MCF 10A (cell line): Measurements from ENCODE around the gene NBEAL1. TPM values are rescaled to one million over a fixed set of nuclear protein-coding genes. Genes with fewer than 3 reads are reported as not detected.
"Not testable (repeated sequence)": the region's sequence is repeated elsewhere in the genome, so short reads cannot be mapped to it uniquely, and the experiment has no call there.

Experiments
- BruUV-seq: library from RNA; stranded (reverse); fragments of 400-500 nt; replicated peaks from 2 replicates; lab custom pipeline; 2021; lab: Mats Ljungman, UMichigan
- CTCF ChIA-PET: fragments of 300-600 bp; sonication (Branson Sonifier 250); formaldehyde crosslinking; extraction: SDS; loops from one replicate; lab custom pipeline; 2021; ENCODE audit warnings: antibody characterized with exemption, inconsistent platforms; lab: Yijun Ruan, JAX
- POLR2A ChIA-PET: fragments of 300-600, 350-650 bp; sonication (Branson Sonifier 250); formaldehyde crosslinking; extraction: SDS; loops from one replicate; lab custom pipeline; 2020; ENCODE audit warnings: antibody characterized with exemption, inconsistent platforms; lab: Yijun Ruan, JAX
- DNase-seq: peaks from one replicate; pipeline ENCODE4 v3.0.0-alpha.2; 2018; ENCODE audit not compliant: unreplicated experiment
- H3K27ac Mint-ChIP-seq: one replicate; pipeline ENCODE4 v1.8.0; 2022; ENCODE audit warnings: mild to moderate bottlenecking, low read depth, mixed read lengths; ENCODE audit not compliant: unreplicated experiment
- H3K27me3 Mint-ChIP-seq: one replicate; pipeline ENCODE4 v1.8.0; 2022; ENCODE audit warnings: mixed read lengths; ENCODE audit not compliant: insufficient read depth, unreplicated experiment
- H3K36me3 Mint-ChIP-seq: one replicate; pipeline ENCODE4 v1.8.0; 2022; ENCODE audit warnings: mild to moderate bottlenecking, moderate library complexity, mixed read lengths; ENCODE audit not compliant: insufficient read depth, unreplicated experiment
- H3K4me1 Mint-ChIP-seq: one replicate; pipeline ENCODE4 v1.8.0; 2022; ENCODE audit warnings: mixed read lengths; ENCODE audit not compliant: insufficient read depth, unreplicated experiment
- H3K4me3 Mint-ChIP-seq: one replicate; pipeline ENCODE4 v1.8.0; 2022; ENCODE audit warnings: mild to moderate bottlenecking, moderate library complexity, mixed read lengths; ENCODE audit not compliant: unreplicated experiment
- H3K9me3 Mint-ChIP-seq: one replicate; pipeline ENCODE4 v1.8.0; 2022; ENCODE audit warnings: mixed read lengths; ENCODE audit not compliant: unreplicated experiment
- intact Hi-C: fragments of 100-400 bp; cut with micrococcal nuclease; formaldehyde crosslinking; loops from 2 replicates; pipeline ENCODE4 v1.14.1; 2022
- total RNA-seq: library from RNA; stranded (reverse); gene quantifications from 2 replicates; pipeline ENCODE4 v1.2.3, GENCODE V29; 2022
- TF ChIP-seq, protein P1 (sequence below): fragments of 200-600 bp; IDR thresholded peaks from one replicate; pipeline ENCODE4 v1.8.0; 2022; ENCODE audit warnings: antibody characterized with exemption, mild to moderate bottlenecking; ENCODE audit not compliant: unreplicated experiment

NBEAL1 gene
- total RNA-seq, 1 experiment from 2014 or later, result 18.8 TPM

DNA sequence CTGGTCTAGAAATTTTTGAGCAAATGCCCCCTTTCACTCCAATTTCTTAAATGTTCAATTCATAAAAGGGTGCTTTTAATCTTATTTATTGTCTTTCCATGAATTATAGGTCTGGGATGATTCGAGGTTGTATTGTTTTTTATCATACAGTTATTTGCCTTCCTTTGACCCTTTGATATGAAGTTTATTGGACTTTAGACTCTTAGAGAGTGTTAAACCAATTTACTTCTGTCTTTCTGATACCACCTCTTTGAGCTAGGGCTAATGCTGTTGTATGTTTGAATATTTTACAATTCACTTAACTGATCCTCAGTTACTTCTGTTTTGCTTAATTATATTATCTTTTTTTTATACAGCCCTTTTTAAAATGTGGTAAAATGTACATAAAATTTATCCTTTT, 134.5 kb downstream of the NBEAL1 start:
- no peak for DNase-seq

DNA sequence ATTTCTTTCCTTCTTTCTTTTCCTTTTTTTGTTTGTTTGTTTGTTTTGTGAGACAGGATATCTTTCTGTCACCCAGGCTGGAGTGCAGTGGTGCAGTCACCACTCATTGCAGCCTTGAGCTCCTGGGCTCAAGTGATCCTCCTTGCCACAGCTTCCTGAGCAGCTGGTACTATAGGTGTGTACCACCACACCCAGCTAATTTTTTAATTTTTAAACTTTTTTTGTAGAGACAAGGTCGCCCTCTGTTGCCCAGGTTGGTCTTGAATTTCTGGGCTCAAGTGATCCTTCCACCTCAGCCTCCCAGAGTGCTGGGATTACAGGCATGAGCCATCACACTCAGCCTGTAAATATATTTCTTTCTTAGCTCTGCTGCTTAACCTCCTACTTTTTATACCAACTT, 140.7 kb downstream of the NBEAL1 start:
- Mint-ChIP-seq H3K4me3 (no peak overlapping the region), H3K27ac (no peak overlapping the region), H3K9me3 (no peaks in the 10 kb centered on the region), H3K36me3 (peaks cover 59% of the 10 kb centered on the region), H3K4me1 (peaks cover 8% of the 10 kb centered on the region), H3K27me3 (no peaks in the 10 kb centered on the region)
- peak; percentile 2 for DNase-seq
- BruUV-seq, result no TSS peak
- POLR2A ChIA-PET, result interaction anchor here (0.5 kb wide), 1 partner anchor 174 kb away, joined by 4 read pairs; no protein-coding TSS in a partner anchor
- TF ChIP-seq, protein P1, sequence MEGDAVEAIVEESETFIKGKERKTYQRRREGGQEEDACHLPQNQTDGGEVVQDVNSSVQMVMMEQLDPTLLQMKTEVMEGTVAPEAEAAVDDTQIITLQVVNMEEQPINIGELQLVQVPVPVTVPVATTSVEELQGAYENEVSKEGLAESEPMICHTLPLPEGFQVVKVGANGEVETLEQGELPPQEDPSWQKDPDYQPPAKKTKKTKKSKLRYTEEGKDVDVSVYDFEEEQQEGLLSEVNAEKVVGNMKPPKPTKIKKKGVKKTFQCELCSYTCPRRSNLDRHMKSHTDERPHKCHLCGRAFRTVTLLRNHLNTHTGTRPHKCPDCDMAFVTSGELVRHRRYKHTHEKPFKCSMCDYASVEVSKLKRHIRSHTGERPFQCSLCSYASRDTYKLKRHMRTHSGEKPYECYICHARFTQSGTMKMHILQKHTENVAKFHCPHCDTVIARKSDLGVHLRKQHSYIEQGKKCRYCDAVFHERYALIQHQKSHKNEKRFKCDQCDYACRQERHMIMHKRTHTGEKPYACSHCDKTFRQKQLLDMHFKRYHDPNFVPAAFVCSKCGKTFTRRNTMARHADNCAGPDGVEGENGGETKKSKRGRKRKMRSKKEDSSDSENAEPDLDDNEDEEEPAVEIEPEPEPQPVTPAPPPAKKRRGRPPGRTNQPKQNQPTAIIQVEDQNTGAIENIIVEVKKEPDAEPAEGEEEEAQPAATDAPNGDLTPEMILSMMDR, result peak; percentile 10
- intact Hi-C loops, result no loop called here
- CTCF ChIA-PET, result interaction anchor here (0.7 to 1.2 kb wide), 4 partner anchors 11 to 502 kb away, joined by 3 to 5 read pairs (median 4); no protein-coding TSS in a partner anchor

More for the DNA sequence above, 134.5 kb downstream of the NBEAL1 start:
- TF ChIP-seq, protein P1, result no peak
- no TSS peak for BruUV-seq
- peaks cover 48% of the 10 kb centered on the region for H3K36me3 Mint-ChIP-seq
- H3K27ac Mint-ChIP-seq, result no peak overlapping the region
- no peak overlapping the region for H3K4me3 Mint-ChIP-seq
- POLR2A ChIA-PET, result interaction anchor here (1.5 kb wide), 1 partner anchor 9 kb away, joined by 3 read pairs; no protein-coding TSS in a partner anchor
- H3K4me1 Mint-ChIP-seq, result no peaks in the 10 kb centered on the region
- H3K9me3 Mint-ChIP-seq, result no peaks in the 10 kb centered on the region
- CTCF ChIA-PET, result interaction anchor here (0.6 kb wide), 1 partner anchor 95 kb away, joined by 3 read pairs; no protein-coding TSS in a partner anchor
- intact Hi-C loops, result no loop called here
- no peaks in the 10 kb centered on the region for H3K27me3 Mint-ChIP-seq

DNA sequence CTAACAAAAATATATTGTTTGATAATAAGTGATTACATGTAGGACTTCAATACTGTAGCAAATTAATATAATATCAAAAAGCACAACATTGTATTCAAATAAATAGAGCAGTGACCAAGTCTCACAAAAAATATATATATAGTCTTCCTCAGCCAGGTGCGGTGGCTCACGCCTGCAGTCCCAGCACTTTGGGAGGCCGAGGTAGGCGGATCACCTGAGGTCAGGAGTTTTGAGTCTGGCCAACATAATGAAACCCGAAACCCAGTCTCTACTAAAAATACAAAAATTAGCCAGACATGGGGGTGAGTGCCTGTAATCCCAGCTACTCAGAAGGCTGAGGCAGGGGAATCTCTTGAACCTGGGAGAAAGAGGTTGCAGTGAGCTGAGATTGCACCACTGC, 148.0 kb downstream of the NBEAL1 start:
- H3K4me3 Mint-ChIP-seq, H3K27me3 Mint-ChIP-seq, BruUV-seq, CTCF ChIA-PET, POLR2A ChIA-PET, H3K27ac Mint-ChIP-seq, DNase-seq, intact Hi-C loops, H3K9me3 Mint-ChIP-seq, H3K4me1 Mint-ChIP-seq: not testable (repeated sequence)
- peaks cover 50% of the 10 kb centered on the region for H3K36me3 Mint-ChIP-seq

DNA sequence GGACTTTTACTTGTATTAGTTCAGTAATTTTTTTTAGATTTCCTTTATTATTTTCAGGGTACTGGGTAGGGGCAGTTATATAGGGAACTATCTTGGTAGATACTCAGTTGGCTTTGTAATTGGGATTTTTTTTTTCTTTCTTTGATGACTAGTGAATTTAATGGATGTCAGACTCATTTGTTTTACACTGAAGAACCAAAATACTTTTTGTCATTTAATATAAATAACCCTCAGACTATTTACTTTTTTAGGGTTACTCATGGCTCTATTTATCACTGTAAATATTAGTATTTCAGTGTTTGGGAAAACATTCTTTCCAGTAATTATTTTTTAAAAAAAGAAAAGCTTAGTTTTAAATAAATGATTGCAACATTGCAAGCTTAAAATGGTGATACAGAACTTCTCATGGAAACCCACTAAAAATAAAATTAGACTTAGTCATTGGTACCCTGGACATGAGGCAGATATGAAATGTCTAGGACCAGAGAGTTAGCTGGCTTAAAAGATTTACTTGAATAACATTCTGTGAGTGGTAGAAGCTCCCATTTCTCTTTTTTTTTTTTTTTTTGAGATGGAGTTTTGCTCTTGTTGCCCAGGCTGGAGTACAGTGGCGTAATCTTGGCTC, 149.7 kb downstream of the NBEAL1 start:
- H3K27ac Mint-ChIP-seq, result no peak overlapping the region
- no peaks in the 10 kb centered on the region for H3K27me3 Mint-ChIP-seq
- H3K36me3 Mint-ChIP-seq, result peaks cover 38% of the 10 kb centered on the region
- TF ChIP-seq, protein P1, result no peak
- no peak overlapping the region for H3K4me3 Mint-ChIP-seq
- intact Hi-C loops, result no loop called here
- BruUV-seq, result no TSS peak
- no peak for DNase-seq
- ChIA-PET CTCF (interaction anchor here (1.1 kb wide), 1 partner anchor 290 kb away, joined by 3 read pairs; no protein-coding TSS in a partner anchor), POLR2A (interaction anchor here (0.5 kb wide), 1 partner anchor 287 kb away, joined by 3 read pairs; no protein-coding TSS in a partner anchor)
- H3K4me1 Mint-ChIP-seq, result no peaks in the 10 kb centered on the region
- H3K9me3 Mint-ChIP-seq, result no peaks in the 10 kb centered on the region
